Stimulated activated CD8-positive, alpha-beta memory T cell treated with anti-CD3 and anti-CD28 coated beads, Interleukin-12 subunit alpha, Interleukin-12 subunit beta, amount 100 ng/mL, for 4 hours (primary cell): ENCODE data around the gene GRIP2.

Source experiments
- DNase-seq: peaks from one replicate; pipeline ENCODE4 v3.0.0-alpha.2; 2020; ENCODE audit warnings: low read depth

Gene GRIP2

GRCh38 chr3:14539742-14540491 is at the start of gene GRIP2:
GRIP2 (minus strand) TSS chr3:14540342; CDS start chr3:14540308, 34 bp downstream.
- no peak for DNase-seq

GRCh38 chr3:14588425-14589112 is 48.4 kb upstream of the GRIP2 start:
- DNase-seq = no peak

GRCh38 chr3:14587740-14588360 is 47.7 kb upstream of the GRIP2 start:
- no peak for DNase-seq

GRCh38 chr3:14586611-14587010 is 46.5 kb upstream of the GRIP2 start:
- DNase-seq = no peak

- no peak for DNase-seq
These were observed 43.5 kb upstream of the GRIP2 start for GRCh38 chr3:14583548-14584091.

- no peak for DNase-seq
These were observed 41.9 kb upstream of the GRIP2 start for GRCh38 chr3:14582045-14582410.

- no peak for DNase-seq
These were observed 41.3 kb upstream of the GRIP2 start for GRCh38 chr3:14581334-14582044.

GRCh38 chr3:14577897-14578296 is 37.8 kb upstream of the GRIP2 start:
- DNase-seq = no peak

GRCh38 chr3:14576163-14576562 is 36.0 kb upstream of the GRIP2 start:
- no peak for DNase-seq

- no peak for DNase-seq
These were observed 34.0 kb upstream of the GRIP2 start for GRCh38 chr3:14574183-14574582.

- DNase-seq = no peak
These were observed 33.6 kb upstream of the GRIP2 start for GRCh38 chr3:14573706-14574105.

- DNase-seq = no peak
These were observed 30.7 kb upstream of the GRIP2 start for GRCh38 chr3:14570864-14571263.

- no peak for DNase-seq
These were observed 29.9 kb upstream of the GRIP2 start for GRCh38 chr3:14570089-14570488.

- no peak for DNase-seq
These were observed 29.4 kb upstream of the GRIP2 start for GRCh38 chr3:14569474-14570000.

GRCh38 chr3:14568269-14568668 is 28.1 kb upstream of the GRIP2 start:
- DNase-seq = no peak

GRCh38 chr3:14566812-14567211 is 26.7 kb upstream of the GRIP2 start:
- DNase-seq = no peak

GRCh38 chr3:14565868-14566588 is 25.9 kb upstream of the GRIP2 start:
- no peak for DNase-seq

- DNase-seq = no peak
These were observed 24.6 kb upstream of the GRIP2 start for GRCh38 chr3:14564741-14565140.

GRCh38 chr3:14563946-14564539 is 23.9 kb upstream of the GRIP2 start:
- no peak for DNase-seq

GRCh38 chr3:14562121-14562890 is 22.2 kb upstream of the GRIP2 start:
- no peak for DNase-seq
